ENCODE data around the gene PPP2R2C. TPM values are rescaled to one million over a fixed set of nuclear protein-coding genes. Genes with fewer than 3 reads are reported as not detected.

Gene PPP2R2C
- total RNA-seq, 1 donor: under 0.01 TPM

- Histone ChIP-seq H3K4me2 (ENCODE audit: insufficient read depth, low read length) (no peak overlapping the region), H3K4me3 (ENCODE audit: insufficient read depth, low read length) (no peak overlapping the region), H2AFZ (ENCODE audit: low read length) (no peak overlapping the region), H3K36me3 (ENCODE audit: insufficient read depth, low read length) (no peaks in the 10 kb centered on the region), H3K79me2 (ENCODE audit: insufficient read depth, low read length) (no peaks in the 10 kb centered on the region), H3K27ac (ENCODE audit: low read depth, low read length) (no peak overlapping the region), H3K4me1 (ENCODE audit: insufficient read depth, low read length) (no peaks in the 10 kb centered on the region), H3K9me3 (ENCODE audit: low read depth, low read length) (no peaks in the 10 kb centered on the region), H3K27me3 (ENCODE audit: insufficient read depth, low read length) (peaks cover 20% of the 10 kb centered on the region), H4K20me1 (ENCODE audit: insufficient read depth, low read length) (no peaks in the 10 kb centered on the region)
- no peak for TF ChIP-seq CTCF (IDR thresholded peaks at IDR 0.05; ENCODE audit: extremely low read depth, low read depth, low read length)
- no peak for DNase-seq (ENCODE audit: insufficient read length, low spot score, missing footprints)
Measured at GRCh38 chr4:6464842-6465588, 7.4 kb downstream of the PPP2R2C start.

GRCh38 chr4:6463311-6464289 lies 8.8 kb downstream of the PPP2R2C start:
- Histone ChIP-seq H3K4me2 (ENCODE audit: insufficient read depth, low read length) (no peak overlapping the region), H4K20me1 (ENCODE audit: insufficient read depth, low read length) (no peaks in the 10 kb centered on the region), H3K36me3 (ENCODE audit: insufficient read depth, low read length) (no peaks in the 10 kb centered on the region), H3K4me1 (ENCODE audit: insufficient read depth, low read length) (no peaks in the 10 kb centered on the region), H3K27ac (ENCODE audit: low read depth, low read length) (no peak overlapping the region), H3K79me2 (ENCODE audit: insufficient read depth, low read length) (no peaks in the 10 kb centered on the region), H3K4me3 (ENCODE audit: insufficient read depth, low read length) (no peak overlapping the region), H3K9me3 (ENCODE audit: low read depth, low read length) (no peaks in the 10 kb centered on the region), H3K27me3 (ENCODE audit: insufficient read depth, low read length) (peaks cover 10% of the 10 kb centered on the region), H2AFZ (ENCODE audit: low read length) (no peak overlapping the region)
- TF ChIP-seq CTCF (IDR thresholded peaks at IDR 0.05; ENCODE audit: extremely low read depth, low read depth, low read length): no peak
- no peak for DNase-seq (ENCODE audit: insufficient read length, low spot score, missing footprints)

GRCh38 chr4:6461301-6462165 lies 10.9 kb downstream of the PPP2R2C start:
- no peaks in the 10 kb centered on the region for H3K36me3 ChIP-seq (ENCODE audit: insufficient read depth, low read length)

More at GRCh38 chr4:6461301-6462165, 10.9 kb downstream of the PPP2R2C start:
- Histone ChIP-seq H4K20me1 (ENCODE audit: insufficient read depth, low read length) (no peaks in the 10 kb centered on the region), H3K9me3 (ENCODE audit: low read depth, low read length) (no peaks in the 10 kb centered on the region), H2AFZ (ENCODE audit: low read length) (no peak overlapping the region), H3K4me1 (ENCODE audit: insufficient read depth, low read length) (no peaks in the 10 kb centered on the region), H3K79me2 (ENCODE audit: insufficient read depth, low read length) (no peaks in the 10 kb centered on the region), H3K4me3 (ENCODE audit: insufficient read depth, low read length) (no peak overlapping the region), H3K4me2 (ENCODE audit: insufficient read depth, low read length) (no peak overlapping the region), H3K27ac (ENCODE audit: low read depth, low read length) (no peak overlapping the region), H3K27me3 (ENCODE audit: insufficient read depth, low read length) (peaks cover 6% of the 10 kb centered on the region)
- TF ChIP-seq CTCF (IDR thresholded peaks at IDR 0.05; ENCODE audit: extremely low read depth, low read depth, low read length): no peak
- DNase-seq (ENCODE audit: insufficient read length, low spot score, missing footprints): no peak

Measured in osteoblast (primary cell).